GM19324 (cell line): ENCODE measurements around the gene BSDC1.

Experiments used
- ATAC-seq: cut with Tn5 transposase; IDR thresholded peaks from one replicate; pipeline ENCODE4 v1.9.1; 2021; ENCODE audit warnings: mild to moderate bottlenecking, moderate library complexity; ENCODE audit not compliant: unreplicated experiment, low FRiP score

Gene BSDC1

GRCh38 chr1:32394890-32395432, 720 bp upstream of the BSDC1 start:
- ATAC-seq = no peak

GRCh38 chr1:32393832-32394140, 455 bp downstream of the BSDC1 start:
- peak; percentile 5 for ATAC-seq

GRCh38 chr1:32393136-32393535, 1.1 kb downstream of the BSDC1 start:
- ATAC-seq = no peak

GRCh38 chr1:32392325-32392724, 1.9 kb downstream of the BSDC1 start:
- ATAC-seq = no peak

- no peak for ATAC-seq
Observed at GRCh38 chr1:32390904-32391870, 3.1 kb downstream of the BSDC1 start.

GRCh38 chr1:32388641-32389040, 5.6 kb downstream of the BSDC1 start:
- no peak for ATAC-seq

GRCh38 chr1:32386676-32387392, 7.4 kb downstream of the BSDC1 start:
- no peak for ATAC-seq

GRCh38 chr1:32380057-32380456, 14.2 kb downstream of the BSDC1 start:
- ATAC-seq = no peak

GRCh38 chr1:32377541-32378220, 16.6 kb downstream of the BSDC1 start:
- ATAC-seq = no peak

GRCh38 chr1:32376199-32376598, 18.0 kb downstream of the BSDC1 start:
- no peak for ATAC-seq

GRCh38 chr1:32373996-32374592, 20.1 kb downstream of the BSDC1 start:
- ATAC-seq = no peak

- no peak for ATAC-seq
Observed at GRCh38 chr1:32372149-32372756, 22.0 kb downstream of the BSDC1 start.

GRCh38 chr1:32367912-32368635, 26.2 kb downstream of the BSDC1 start:
- no peak for ATAC-seq

- no peak for ATAC-seq
Observed at GRCh38 chr1:32365445-32365844, 28.8 kb downstream of the BSDC1 start.

- ATAC-seq = no peak
Observed at GRCh38 chr1:32364836-32365235, 29.4 kb downstream of the BSDC1 start.

- ATAC-seq = no peak
Observed at GRCh38 chr1:32363713-32364112, 30.5 kb downstream of the BSDC1 start.

GRCh38 chr1:32362474-32363313, 31.5 kb downstream of the BSDC1 start, which contains the start of the genes FAM229A and TSSK3:
TSS of gene FAM229A (minus strand) at chr1:32362485. CDS start at chr1:32362091, 394 bp downstream.
TSS of gene TSSK3 (plus strand) at chr1:32362539. CDS start at chr1:32362702, 163 bp downstream.
- no peak for ATAC-seq
